Measurements from ENCODE around the gene TSPAN17. TPM values are rescaled to one million over a fixed set of nuclear protein-coding genes. Genes with fewer than 3 reads are reported as not detected.

TSPAN17 gene
- total RNA-seq, 1 donor from 2014 or later, result 29.7 TPM

GRCh38 chr5:176702671-176703641 is 55.7 kb downstream of the TSPAN17 start:
- DNase-seq (ENCODE audit: low spot score), result no peak

- DNase-seq (ENCODE audit: low spot score), result no peak
Measured at GRCh38 chr5:176703857-176704256, 56.6 kb downstream of the TSPAN17 start.

GRCh38 chr5:176704355-176704754 is 57.1 kb downstream of the TSPAN17 start:
- DNase-seq (ENCODE audit: low spot score), result no peak

GRCh38 chr5:176704817-176705216 is 57.5 kb downstream of the TSPAN17 start:
- DNase-seq (ENCODE audit: low spot score), result no peak

Small RNAs within 50 kb of the gene (microRNA-seq; reads per million reads assigned to microRNA genes)
- gene MIR4281 (ENCODE audit: borderline number of aligned reads), result not detected

Other genes starting within 250 kb of the TSPAN17 start
- gene CLTB, start 230.9 kb upstream of the TSPAN17 start, total RNA-seq, result 84.7 TPM
- gene FAF2, start 199.1 kb upstream of the TSPAN17 start, total RNA-seq, result 34.2 TPM
- gene RNF44, start 110.1 kb upstream of the TSPAN17 start, total RNA-seq, result 23.5 TPM
- gene CDHR2, start 98.1 kb upstream of the TSPAN17 start, total RNA-seq, result 0.45 TPM
- 1.3 TPM for gene GPRIN1, start 37.3 kb upstream of the TSPAN17 start, total RNA-seq
- not detected for gene SNCB, start 16.9 kb upstream of the TSPAN17 start, total RNA-seq
- not detected for gene EIF4E1B, start 16.8 kb upstream of the TSPAN17 start, total RNA-seq
- 0.29 TPM for gene UNC5A, start 163.1 kb downstream of the TSPAN17 start, total RNA-seq